Naive B cell (primary cell): ENCODE data around the gene SH3RF3. TPM values are rescaled to one million over a fixed set of nuclear protein-coding genes. Genes with fewer than 3 reads are reported as not detected.
A peak's percentile ranks its signal among the peaks of the same experiment; 100 is the strongest.

ENCODE experiments used
- ATAC-seq, 2 donors: fragments of 150-1000 bp; cut with Tn5 transposase; 2 replicates each; pipeline ENCODE4 v1.10.0; 2021; ENCODE audit warnings: low read depth in 2 of 2, mild to moderate bottlenecking in 2 of 2, moderate library complexity in 2 of 2
- DNase-seq: peaks from one replicate; pipeline ENCODE4 v3.0.0; 2022
- H3K27ac Mint-ChIP-seq, 6 donors: one replicate each; pipeline ENCODE4 v1.8.0; 2020 to 2022; ENCODE audit warnings: mild to moderate bottlenecking in 6 of 6, mixed read lengths in 6 of 6, moderate library complexity in 5 of 6, inconsistent platforms in 2 of 6
- H3K27me3 Mint-ChIP-seq, 3 donors: one replicate each; pipeline ENCODE4 v1.8.0; 2021 to 2022; ENCODE audit warnings: mixed read lengths in 3 of 3, mild to moderate bottlenecking in 1 of 3
- H3K36me3 Mint-ChIP-seq, 2 donors: one replicate each; pipeline ENCODE4 v1.8.0; 2020 to 2022; ENCODE audit warnings: mixed read lengths in 2 of 2, inconsistent platforms in 1 of 2, mild to moderate bottlenecking in 1 of 2
- H3K4me1 Mint-ChIP-seq, 3 donors: one replicate each; pipeline ENCODE4 v1.8.0; 2020 to 2022; ENCODE audit warnings: mixed read lengths in 3 of 3, inconsistent platforms in 1 of 3, mild to moderate bottlenecking in 1 of 3, moderate library complexity in 1 of 3
- H3K4me3 Mint-ChIP-seq, 8 donors: one replicate each; pipeline ENCODE4 v1.8.0; 2020 to 2022; ENCODE audit warnings: mild to moderate bottlenecking in 8 of 8, mixed read lengths in 8 of 8, moderate library complexity in 8 of 8, inconsistent platforms in 2 of 8
- H3K9me3 Mint-ChIP-seq, 7 donors: one replicate each; pipeline ENCODE4 v1.8.0; 2020 to 2022; ENCODE audit warnings: mixed read lengths in 7 of 7, mild to moderate bottlenecking in 5 of 7, inconsistent platforms in 2 of 7, moderate library complexity in 1 of 7
- polyA plus RNA-seq, 6 donors: library from polyadenylated mRNA; unstranded; fragments of 300-500 nt; fragmentation: Illumina TruSeq; gene quantifications; one replicate each; pipeline ENCODE4 v1.2.3, GENCODE V29; 2021; ENCODE audit warnings: low read depth in 6 of 6

Gene SH3RF3
- polyA plus RNA-seq, 6 donors from 2014 or later, result 0.05 to 0.76 (median 0.64) TPM; not detected in 1

GRCh38 chr2:109436610-109437225 lies 307.7 kb downstream of the SH3RF3 start:
- H3K36me3 Mint-ChIP-seq, result peaks cover 23 to 34% of the 10 kb centered on the region in 2 donors
- peaks cover 10 to 23% (median 15%) of the 10 kb centered on the region in 7 donors for H3K9me3 Mint-ChIP-seq
- no peaks in the 10 kb centered on the region for H3K4me1 Mint-ChIP-seq
- no peak overlapping the region for H3K27ac Mint-ChIP-seq
- DNase-seq (no peak), ATAC-seq (no peak)
- no peaks in the 10 kb centered on the region for H3K27me3 Mint-ChIP-seq
- no peak overlapping the region for H3K4me3 Mint-ChIP-seq

GRCh38 chr2:109437325-109438090 lies 308.5 kb downstream of the SH3RF3 start:
- DNase-seq (no peak), ATAC-seq (no peak)
- Mint-ChIP-seq H3K4me1 (no peaks in the 10 kb centered on the region), H3K27me3 (no peaks in the 10 kb centered on the region), H3K27ac (no peak overlapping the region), H3K4me3 (no peak overlapping the region), H3K36me3 (peaks cover 24 to 37% of the 10 kb centered on the region in 2 donors), H3K9me3 (peaks cover 10 to 30% (median 21%) of the 10 kb centered on the region in 7 donors)

DNA sequence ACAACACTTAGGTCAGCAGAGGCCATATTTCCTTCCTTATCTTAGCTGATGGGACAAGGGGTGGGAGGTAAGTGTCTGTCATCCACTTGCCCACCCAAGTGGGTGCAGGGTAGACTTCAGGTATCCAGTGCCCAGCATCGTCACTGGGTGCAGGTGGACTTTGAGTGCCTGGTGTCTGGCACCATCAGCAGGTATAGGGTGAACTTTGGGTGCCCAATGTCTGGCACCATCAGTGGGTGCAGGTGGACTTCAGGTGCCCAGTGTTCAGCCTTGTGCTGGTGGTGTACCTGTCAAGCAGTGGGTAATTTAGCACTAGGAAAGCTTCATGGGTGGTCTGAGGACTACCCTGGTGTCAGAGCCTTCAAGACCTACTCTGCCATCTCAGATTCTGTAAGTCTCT lies 309.1 kb downstream of the SH3RF3 start:
- no peak for DNase-seq
- Mint-ChIP-seq H3K27me3 (no peaks in the 10 kb centered on the region), H3K4me1 (no peaks in the 10 kb centered on the region), H3K36me3 (peaks cover 24 to 41% of the 10 kb centered on the region in 2 donors), H3K4me3 (peak overlapping the region in 1 of 8 donors; percentile 42), H3K9me3 (peaks cover 10 to 37% (median 27%) of the 10 kb centered on the region in 7 donors), H3K27ac (no peak overlapping the region)
- no peak for ATAC-seq

DNA sequence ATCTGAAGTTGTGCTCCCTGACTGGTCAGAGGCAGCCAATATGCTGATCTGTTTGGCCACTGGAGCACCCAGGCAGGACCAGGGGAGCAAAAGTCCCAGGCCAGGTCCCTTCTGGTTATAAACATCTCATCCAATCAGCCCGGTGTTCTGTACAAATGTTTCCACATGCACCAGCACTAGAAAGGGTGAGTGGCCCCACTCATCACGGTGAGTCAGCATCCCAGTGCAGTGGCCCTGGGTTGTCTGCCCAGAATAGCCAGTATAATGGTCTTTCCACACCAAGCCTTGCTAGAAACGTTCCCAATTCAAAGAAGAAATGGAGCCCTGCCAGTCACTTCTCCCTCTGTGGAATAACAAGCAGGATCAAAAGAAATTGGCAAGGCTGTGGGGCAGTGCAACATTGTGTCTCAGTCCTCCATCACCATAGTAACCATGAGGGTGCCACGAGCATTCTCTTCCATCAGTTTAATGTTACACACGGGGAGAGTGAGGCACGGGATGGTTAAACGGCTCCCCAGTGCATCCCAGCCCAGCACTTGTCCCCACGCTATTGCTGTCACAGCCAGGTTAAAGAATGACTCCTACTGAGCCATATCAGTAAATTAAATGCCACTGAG lies 309.9 kb downstream of the SH3RF3 start:
- H3K27me3 Mint-ChIP-seq, result no peaks in the 10 kb centered on the region
- peaks cover 24 to 48% of the 10 kb centered on the region in 2 donors for H3K36me3 Mint-ChIP-seq
- no peak overlapping the region for H3K4me3 Mint-ChIP-seq
- H3K4me1 Mint-ChIP-seq, result no peaks in the 10 kb centered on the region
- H3K27ac Mint-ChIP-seq, result no peak overlapping the region
- no peak for DNase-seq
- ATAC-seq, result no peak
- peaks cover 10 to 44% (median 34%) of the 10 kb centered on the region in 7 donors for H3K9me3 Mint-ChIP-seq

DNA sequence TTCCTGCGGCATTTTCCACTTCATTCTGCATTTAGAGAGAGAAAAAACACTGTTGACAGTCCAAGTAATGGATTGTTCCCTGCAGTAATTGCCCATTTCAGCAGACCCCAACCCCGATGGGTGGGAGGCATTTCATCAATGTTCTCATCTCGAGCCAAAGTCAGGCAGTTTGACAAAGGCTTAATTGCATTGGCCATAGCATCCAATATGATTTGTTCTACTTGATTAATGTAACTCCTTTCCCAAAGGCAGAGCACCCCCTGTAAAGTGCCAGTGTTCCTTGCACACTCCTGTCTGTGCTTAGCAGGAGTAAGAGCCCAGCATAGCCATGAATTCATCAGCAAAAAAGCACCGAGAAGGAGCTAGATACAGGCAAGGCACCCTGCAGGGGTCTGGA lies 310.4 kb downstream of the SH3RF3 start:
- H3K4me3 Mint-ChIP-seq, result no peak overlapping the region
- H3K4me1 Mint-ChIP-seq, result no peaks in the 10 kb centered on the region
- peaks cover 25 to 46% of the 10 kb centered on the region in 2 donors for H3K36me3 Mint-ChIP-seq
- no peak overlapping the region for H3K27ac Mint-ChIP-seq
- no peaks in the 10 kb centered on the region for H3K27me3 Mint-ChIP-seq
- no peak for DNase-seq
- H3K9me3 Mint-ChIP-seq, result peaks cover 10 to 47% (median 37%) of the 10 kb centered on the region in 7 donors
- ATAC-seq, result no peak

GRCh38 chr2:109439986-109440385 lies 311.0 kb downstream of the SH3RF3 start:
- Mint-ChIP-seq H3K27me3 (no peaks in the 10 kb centered on the region), H3K27ac (no peak overlapping the region), H3K4me3 (no peak overlapping the region), H3K4me1 (no peaks in the 10 kb centered on the region), H3K9me3 (peaks cover 16 to 53% (median 43%) of the 10 kb centered on the region in 7 donors), H3K36me3 (peaks cover 31 to 43% of the 10 kb centered on the region in 2 donors)
- ATAC-seq, result no peak
- DNase-seq, result no peak

DNA sequence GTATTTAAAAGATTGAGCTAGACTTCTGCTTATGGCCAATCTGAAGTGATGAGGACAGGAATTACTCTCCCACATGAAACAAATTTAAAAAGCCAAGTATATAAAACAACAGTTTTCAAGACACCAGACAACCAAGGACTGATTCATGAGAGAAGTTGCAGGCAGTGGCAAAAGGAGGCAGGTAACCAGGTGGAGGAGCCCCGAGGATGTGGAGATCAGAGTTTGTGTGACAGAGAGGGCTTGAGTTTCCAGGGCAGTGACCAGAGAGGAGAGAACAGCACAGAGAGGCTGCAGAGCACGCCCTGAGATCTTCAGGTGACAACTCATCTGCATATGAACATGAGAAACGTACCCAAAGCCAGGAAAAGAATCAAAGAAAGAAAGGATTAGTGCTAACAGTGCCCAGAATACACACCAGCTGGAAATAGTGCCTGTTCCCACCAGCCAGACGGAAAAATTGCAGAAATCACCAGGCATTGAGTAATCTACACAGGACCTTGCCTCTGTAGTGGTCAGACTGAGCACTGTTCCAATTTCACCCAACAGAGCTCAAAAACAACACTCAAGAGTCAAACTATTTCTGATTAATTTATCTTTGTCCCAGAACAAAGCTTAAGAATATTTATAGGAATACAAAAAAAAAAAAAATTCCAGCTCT lies 311.6 kb downstream of the SH3RF3 start:
- Mint-ChIP-seq H3K4me3 (peak overlapping the region in 1 of 8 donors; percentile 8), H3K27me3 (no peaks in the 10 kb centered on the region), H3K4me1 (no peaks in the 10 kb centered on the region), H3K9me3 (peaks cover 22 to 59% (median 44%) of the 10 kb centered on the region in 7 donors), H3K27ac (no peak overlapping the region), H3K36me3 (peaks cover 36 to 48% of the 10 kb centered on the region in 2 donors)
- no peak for DNase-seq
- no peak for ATAC-seq

DNA sequence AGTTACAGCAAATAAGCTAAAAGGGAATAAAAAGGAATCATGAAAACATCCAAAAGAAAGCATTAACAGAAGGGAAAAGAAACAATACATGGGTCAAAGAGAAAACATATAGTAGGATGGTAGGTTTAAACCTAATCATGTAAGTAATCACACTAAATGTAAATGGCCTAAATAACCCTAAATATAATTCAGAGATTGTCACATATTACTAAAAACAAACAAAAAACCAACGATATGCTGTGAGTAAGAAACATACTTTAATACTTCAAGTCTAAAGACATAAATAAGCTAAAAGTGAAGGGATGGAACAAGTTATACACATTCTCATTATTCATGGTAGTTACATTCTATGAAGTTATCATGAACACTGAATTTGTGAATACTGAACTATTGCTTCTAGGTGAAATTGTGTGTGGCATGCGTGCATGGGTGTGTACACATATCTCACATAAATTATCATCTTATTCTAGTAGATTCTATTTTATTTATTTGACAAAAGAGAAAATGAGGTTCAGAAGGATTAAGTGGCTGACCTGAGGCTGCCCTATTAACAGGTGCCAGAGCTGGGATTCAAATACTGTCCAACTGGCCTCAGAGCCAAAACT lies 313.8 kb downstream of the SH3RF3 start:
- Mint-ChIP-seq H3K9me3 (peaks cover 24 to 60% (median 47%) of the 10 kb centered on the region in 7 donors), H3K36me3 (peaks cover 36 to 44% of the 10 kb centered on the region in 2 donors), H3K27ac (no peak overlapping the region), H3K4me1 (no peaks in the 10 kb centered on the region), H3K4me3 (no peak overlapping the region), H3K27me3 (no peaks in the 10 kb centered on the region)
- DNase-seq, result no peak
- no peak for ATAC-seq

DNA sequence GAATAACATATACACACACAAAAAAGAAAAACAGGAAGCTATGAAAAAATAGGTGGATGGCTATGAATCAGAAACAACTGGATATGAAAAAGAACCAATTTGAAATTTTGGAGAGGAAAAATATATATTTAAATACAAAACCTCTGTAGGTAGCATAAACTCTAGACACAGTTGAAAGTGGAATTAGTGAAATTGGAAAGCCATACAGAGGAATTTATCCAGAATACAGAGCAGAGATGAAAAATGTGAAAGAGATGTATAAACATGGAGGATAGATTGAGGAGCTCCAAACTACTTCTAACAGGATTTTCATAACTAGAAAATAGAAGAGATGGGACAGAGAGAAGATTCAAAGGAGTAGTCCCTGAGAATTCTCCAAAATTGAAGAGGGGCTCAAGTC lies 315.9 kb downstream of the SH3RF3 start:
- no peaks in the 10 kb centered on the region for H3K27me3 Mint-ChIP-seq
- peaks cover 21 to 57% (median 45%) of the 10 kb centered on the region in 7 donors for H3K9me3 Mint-ChIP-seq
- DNase-seq, result no peak
- no peak overlapping the region for H3K4me3 Mint-ChIP-seq
- H3K4me1 Mint-ChIP-seq, result no peaks in the 10 kb centered on the region
- H3K27ac Mint-ChIP-seq, result peak overlapping the region in 1 of 6 donors; percentile 50
- H3K36me3 Mint-ChIP-seq, result peaks cover 31 to 44% of the 10 kb centered on the region in 2 donors
- ATAC-seq, result no peak

DNA sequence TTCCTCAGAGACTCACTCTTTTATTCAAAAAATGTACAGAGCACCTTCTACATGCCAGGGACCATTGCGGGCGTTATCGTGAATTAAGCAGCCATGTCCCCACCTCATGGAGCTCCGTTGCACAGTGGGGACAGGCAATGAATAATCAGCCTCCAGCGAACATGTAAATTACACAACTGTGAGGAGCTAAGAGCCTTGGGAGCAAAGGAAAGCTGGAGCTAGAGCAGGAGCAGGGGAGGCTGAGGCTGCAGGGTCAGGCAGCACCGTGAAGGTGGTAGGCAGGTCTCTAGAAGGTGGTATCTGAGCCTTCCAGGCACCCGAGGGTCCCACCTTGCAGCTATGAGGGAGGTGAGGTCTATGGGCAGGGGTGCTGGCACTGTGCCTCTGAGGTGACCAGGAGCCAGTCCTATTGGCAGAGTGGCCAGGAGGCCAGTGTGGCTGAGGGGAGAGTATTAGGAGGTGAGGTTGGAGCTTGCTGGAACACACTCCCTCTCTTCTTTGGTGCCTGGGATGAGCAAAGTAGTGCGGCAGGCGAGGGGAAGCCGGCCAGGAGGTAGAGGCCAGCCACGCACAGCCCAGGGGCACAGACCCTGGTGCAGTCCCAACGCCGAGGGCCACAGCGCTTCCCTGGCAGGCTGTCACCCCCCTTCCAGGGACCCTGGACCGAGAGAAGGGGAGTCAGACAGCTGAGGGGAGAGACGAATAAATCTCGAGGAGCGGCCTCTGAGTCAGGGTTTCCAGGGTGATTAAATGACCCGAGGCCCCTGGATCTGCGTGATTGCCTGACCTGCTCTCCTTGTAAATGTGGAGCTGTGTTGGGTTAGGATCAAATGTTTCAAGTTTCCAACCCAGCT lies 317.5 kb downstream of the SH3RF3 start:
- Mint-ChIP-seq H3K27ac (no peak overlapping the region), H3K27me3 (no peaks in the 10 kb centered on the region), H3K4me1 (no peaks in the 10 kb centered on the region), H3K9me3 (peaks cover 14 to 42% (median 31%) of the 10 kb centered on the region in 7 donors), H3K36me3 (peaks cover 16 to 30% of the 10 kb centered on the region in 2 donors), H3K4me3 (no peak overlapping the region)
- DNase-seq, result no peak
- no peak for ATAC-seq

DNA sequence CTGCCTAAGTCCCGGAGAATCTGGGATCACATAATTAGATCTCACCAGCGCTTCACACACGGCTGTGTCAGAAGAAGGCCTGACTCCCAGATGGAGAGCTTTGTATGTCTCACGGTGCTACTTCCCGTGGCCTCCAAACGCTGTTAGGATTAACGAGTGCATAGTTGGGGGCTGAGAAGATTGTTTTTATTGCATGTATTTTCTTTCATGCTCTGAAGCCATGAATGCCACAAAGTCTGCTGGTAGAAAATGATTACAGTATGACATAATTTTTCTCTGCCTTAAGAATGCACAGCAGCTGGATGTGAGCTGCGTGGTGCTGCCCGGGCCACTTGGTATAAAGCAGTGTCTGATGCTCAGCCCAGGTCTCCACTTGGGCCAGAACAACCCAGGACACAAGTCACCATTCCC lies 318.3 kb downstream of the SH3RF3 start:
- no peak overlapping the region for H3K4me3 Mint-ChIP-seq
- H3K9me3 Mint-ChIP-seq, result peaks cover 14 to 34% (median 26%) of the 10 kb centered on the region in 7 donors
- H3K27ac Mint-ChIP-seq, result peak overlapping the region in 1 of 6 donors; percentile 42
- peaks cover 13 to 28% of the 10 kb centered on the region in 2 donors for H3K36me3 Mint-ChIP-seq
- DNase-seq (no peak), ATAC-seq (no peak)
- H3K4me1 Mint-ChIP-seq, result no peaks in the 10 kb centered on the region
- H3K27me3 Mint-ChIP-seq, result no peaks in the 10 kb centered on the region

DNA sequence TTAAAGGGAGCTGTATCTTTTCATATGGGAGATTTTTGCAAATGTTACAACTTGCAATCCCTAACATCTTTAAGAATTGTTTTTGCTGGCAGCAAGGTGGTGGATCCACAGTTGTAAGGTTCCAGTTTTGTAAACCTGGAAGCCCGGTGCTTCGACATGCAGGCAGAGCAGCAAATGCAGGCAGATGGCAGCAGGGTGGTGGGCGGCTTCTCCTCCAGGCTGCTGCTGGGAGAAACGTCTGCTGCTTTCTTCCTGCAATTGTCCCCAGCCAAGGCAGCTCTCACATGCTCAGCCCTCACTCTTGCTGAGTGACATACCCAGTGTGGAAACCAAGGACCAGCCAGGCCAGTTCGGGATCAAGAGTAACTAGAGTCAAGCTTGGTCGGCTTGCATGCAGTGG lies 318.8 kb downstream of the SH3RF3 start:
- ATAC-seq, result no peak
- Mint-ChIP-seq H3K27ac (no peak overlapping the region), H3K36me3 (peaks cover 13 to 23% of the 10 kb centered on the region in 2 donors), H3K9me3 (peaks cover 12 to 29% (median 21%) of the 10 kb centered on the region in 7 donors), H3K4me3 (no peak overlapping the region), H3K4me1 (no peaks in the 10 kb centered on the region), H3K27me3 (no peaks in the 10 kb centered on the region)
- DNase-seq, result no peak
